RWPE2 (cell line): ENCODE data around the gene NPHP4.

Source experiments
- ATAC-seq: fragments of 200-7000 bp; cut with Tn5 transposase; 3 replicates; pipeline ENCODE4 v1.9.1; 2021; ENCODE audit warnings: low read depth
- DNase-seq: peaks from one replicate; pipeline ENCODE4 v3.0.0-alpha.2; 2020; ENCODE audit warnings: low spot score
- H3K27ac ChIP-seq: fragments of 450-650 bp; 2 replicates; pipeline ENCODE4 v1.5.1; 2017; ENCODE audit warnings: mild to moderate bottlenecking; ENCODE audit not compliant: poor library complexity, severe bottlenecking
- H3K27me3 ChIP-seq: fragments of 250-450 bp; sonication (Bioruptor Pico); 2 replicates; pipeline ENCODE4 v1.5.1; 2021; ENCODE audit warnings: mild to moderate bottlenecking, moderate library complexity; ENCODE audit not compliant: insufficient read depth, poor library complexity, severe bottlenecking
- H3K36me3 ChIP-seq: fragments of 250-450 bp; sonication (Bioruptor Pico); 2 replicates; pipeline ENCODE4 v1.5.1; 2020; ENCODE audit warnings: low read depth, mild to moderate bottlenecking, moderate library complexity
- H3K4me1 ChIP-seq: fragments of 250-450 bp; sonication (Bioruptor Pico); 2 replicates; pipeline ENCODE4 v1.5.1; 2021; ENCODE audit warnings: mild to moderate bottlenecking, moderate library complexity; ENCODE audit not compliant: insufficient read depth, poor library complexity, severe bottlenecking
- H3K4me3 ChIP-seq: fragments of 250-450 bp; sonication (Bioruptor Pico); 2 replicates; pipeline ENCODE4 v1.5.1; 2021; ENCODE audit warnings: mild to moderate bottlenecking, moderate library complexity; ENCODE audit not compliant: severe bottlenecking
- H3K9me3 ChIP-seq: fragments of 250-450 bp; sonication (Bioruptor Pico); 2 replicates; pipeline ENCODE4 v1.5.1; 2021; ENCODE audit warnings: mild to moderate bottlenecking, moderate library complexity; ENCODE audit not compliant: severe bottlenecking
- CTCF ChIP-seq: fragments of 450-650 bp; IDR thresholded peaks from one replicate; pipeline ENCODE4 v1.5.1; 2017; ENCODE audit warnings: mild to moderate bottlenecking, moderate library complexity; ENCODE audit not compliant: poor library complexity, severe bottlenecking

NPHP4 gene

GRCh38 chr1:5901150-5901549, 91.1 kb downstream of the NPHP4 start:
- H3K4me3 ChIP-seq, result no peak overlapping the region
- ATAC-seq, result peak; percentile 71
- no peak for DNase-seq
- no peak for TF ChIP-seq CTCF
- no peaks in the 10 kb centered on the region for H3K9me3 ChIP-seq
- H3K27me3 ChIP-seq, result no peaks in the 10 kb centered on the region
- no peak overlapping the region for H3K27ac ChIP-seq
- H3K36me3 ChIP-seq, result peaks cover 10% of the 10 kb centered on the region
- H3K4me1 ChIP-seq, result peaks cover 6% of the 10 kb centered on the region

GRCh38 chr1:5898266-5898665, 94.0 kb downstream of the NPHP4 start:
- no peak for DNase-seq

GRCh38 chr1:5896706-5897660, 95.2 kb downstream of the NPHP4 start:
- no peaks in the 10 kb centered on the region; the same call in 1 of the 2 replicates for H3K36me3 ChIP-seq
- H3K4me1 ChIP-seq, result peaks cover 6% of the 10 kb centered on the region
- no peak overlapping the region for H3K4me3 ChIP-seq
- no peaks in the 10 kb centered on the region for H3K9me3 ChIP-seq
- TF ChIP-seq CTCF, result no peak
- no peaks in the 10 kb centered on the region for H3K27me3 ChIP-seq
- ATAC-seq (no peak), DNase-seq (no peak)
- no peak overlapping the region for H3K27ac ChIP-seq

More at GRCh38 chr1:5898266-5898665, 94.0 kb downstream of the NPHP4 start:
- Histone ChIP-seq H3K4me1 (peaks cover 6% of the 10 kb centered on the region), H3K27ac (no peak overlapping the region), H3K27me3 (no peaks in the 10 kb centered on the region), H3K9me3 (no peaks in the 10 kb centered on the region), H3K4me3 (no peak overlapping the region), H3K36me3 (peaks cover 7% of the 10 kb centered on the region)
- no peak for TF ChIP-seq CTCF
- no peak for ATAC-seq

GRCh38 chr1:5895446-5896406, 96.5 kb downstream of the NPHP4 start:
- H3K36me3 ChIP-seq, result no peaks in the 10 kb centered on the region; the same call in 1 of the 2 replicates
- H3K4me3 ChIP-seq, result no peak overlapping the region
- TF ChIP-seq CTCF, result no peak
- H3K4me1 ChIP-seq, result no peaks in the 10 kb centered on the region
- ATAC-seq (no peak), DNase-seq (no peak)
- H3K27ac ChIP-seq, result no peak overlapping the region
- H3K27me3 ChIP-seq, result no peaks in the 10 kb centered on the region
- H3K9me3 ChIP-seq, result no peaks in the 10 kb centered on the region
